Mesothelial cell of epicardium (in vitro differentiated cells): ENCODE measurements around the gene TBC1D20. TPM values are rescaled to one million over a fixed set of nuclear protein-coding genes. Genes with fewer than 3 reads are reported as not detected.

Source experiments
- DNase-seq, 2 experiments: peaks; one replicate each; pipeline ENCODE4 v3.0.0; 2021; ENCODE audit warnings: low spot score in 2 of 2; ENCODE audit not compliant: unreplicated experiment in 2 of 2
- H3K27ac Mint-ChIP-seq: 2 replicates; pipeline ENCODE4 v1.8.0; 2021; ENCODE audit warnings: mixed read lengths
- H3K27me3 Mint-ChIP-seq: 2 replicates; pipeline ENCODE4 v1.8.0; 2021; ENCODE audit warnings: low read depth, mixed read lengths
- H3K36me3 Mint-ChIP-seq: 2 replicates; pipeline ENCODE4 v1.8.0; 2021; ENCODE audit warnings: mixed read lengths
- H3K4me1 Mint-ChIP-seq: 2 replicates; pipeline ENCODE4 v1.8.0; 2021; ENCODE audit warnings: mixed read lengths
- H3K4me3 Mint-ChIP-seq: 2 replicates; pipeline ENCODE4 v1.8.0; 2021; ENCODE audit warnings: mild to moderate bottlenecking, moderate library complexity, mixed read lengths
- H3K9me3 Mint-ChIP-seq: 2 replicates; pipeline ENCODE4 v1.8.0; 2021; ENCODE audit warnings: mixed read lengths
- total RNA-seq: library from RNA; stranded (reverse); gene quantifications from 3 replicates; pipeline ENCODE4 v1.2.1, GENCODE V29; 2021
- TF ChIP-seq, protein P1 (sequence below): fragments of 200-600 bp; sonication (generic); IDR thresholded peaks from one replicate; pipeline ENCODE4 v1.5.0; 2021; ENCODE audit warnings: antibody characterized with exemption; ENCODE audit not compliant: unreplicated experiment

TBC1D20 gene
- total RNA-seq, 1 donor from 2014 or later = 34.4 TPM

- H3K27ac Mint-ChIP-seq = no peak overlapping the region
- H3K4me1 Mint-ChIP-seq = peaks cover 13% of the 10 kb centered on the region
- H3K4me3 Mint-ChIP-seq = no peak overlapping the region
- TF ChIP-seq, protein P1, sequence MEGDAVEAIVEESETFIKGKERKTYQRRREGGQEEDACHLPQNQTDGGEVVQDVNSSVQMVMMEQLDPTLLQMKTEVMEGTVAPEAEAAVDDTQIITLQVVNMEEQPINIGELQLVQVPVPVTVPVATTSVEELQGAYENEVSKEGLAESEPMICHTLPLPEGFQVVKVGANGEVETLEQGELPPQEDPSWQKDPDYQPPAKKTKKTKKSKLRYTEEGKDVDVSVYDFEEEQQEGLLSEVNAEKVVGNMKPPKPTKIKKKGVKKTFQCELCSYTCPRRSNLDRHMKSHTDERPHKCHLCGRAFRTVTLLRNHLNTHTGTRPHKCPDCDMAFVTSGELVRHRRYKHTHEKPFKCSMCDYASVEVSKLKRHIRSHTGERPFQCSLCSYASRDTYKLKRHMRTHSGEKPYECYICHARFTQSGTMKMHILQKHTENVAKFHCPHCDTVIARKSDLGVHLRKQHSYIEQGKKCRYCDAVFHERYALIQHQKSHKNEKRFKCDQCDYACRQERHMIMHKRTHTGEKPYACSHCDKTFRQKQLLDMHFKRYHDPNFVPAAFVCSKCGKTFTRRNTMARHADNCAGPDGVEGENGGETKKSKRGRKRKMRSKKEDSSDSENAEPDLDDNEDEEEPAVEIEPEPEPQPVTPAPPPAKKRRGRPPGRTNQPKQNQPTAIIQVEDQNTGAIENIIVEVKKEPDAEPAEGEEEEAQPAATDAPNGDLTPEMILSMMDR = no peak
- H3K27me3 Mint-ChIP-seq = no peaks in the 10 kb centered on the region
- peaks cover 12% of the 10 kb centered on the region for H3K9me3 Mint-ChIP-seq
- no peak for DNase-seq
- no peaks in the 10 kb centered on the region for H3K36me3 Mint-ChIP-seq
These were observed 58.2 kb downstream of the TBC1D20 start for GRCh38 chr20:404088-404487.

GRCh38 chr20:403582-403957 is 58.8 kb downstream of the TBC1D20 start:
- peaks cover 12% of the 10 kb centered on the region for H3K9me3 Mint-ChIP-seq
- no peak overlapping the region for H3K27ac Mint-ChIP-seq
- H3K27me3 Mint-ChIP-seq = no peaks in the 10 kb centered on the region
- peaks cover 10% of the 10 kb centered on the region for H3K4me1 Mint-ChIP-seq
- no peak for DNase-seq
- no peaks in the 10 kb centered on the region for H3K36me3 Mint-ChIP-seq
- H3K4me3 Mint-ChIP-seq = no peak overlapping the region
- TF ChIP-seq, protein P1 = no peak

GRCh38 chr20:402898-403581 is 59.3 kb downstream of the TBC1D20 start:
- TF ChIP-seq, protein P1 = no peak
- H3K27ac Mint-ChIP-seq = no peak overlapping the region
- peaks cover 1% of the 10 kb centered on the region for H3K36me3 Mint-ChIP-seq
- H3K4me1 Mint-ChIP-seq = peaks cover 10% of the 10 kb centered on the region
- DNase-seq = no peak
- H3K9me3 Mint-ChIP-seq = peaks cover 12% of the 10 kb centered on the region
- no peaks in the 10 kb centered on the region for H3K27me3 Mint-ChIP-seq
- no peak overlapping the region for H3K4me3 Mint-ChIP-seq

DNA sequence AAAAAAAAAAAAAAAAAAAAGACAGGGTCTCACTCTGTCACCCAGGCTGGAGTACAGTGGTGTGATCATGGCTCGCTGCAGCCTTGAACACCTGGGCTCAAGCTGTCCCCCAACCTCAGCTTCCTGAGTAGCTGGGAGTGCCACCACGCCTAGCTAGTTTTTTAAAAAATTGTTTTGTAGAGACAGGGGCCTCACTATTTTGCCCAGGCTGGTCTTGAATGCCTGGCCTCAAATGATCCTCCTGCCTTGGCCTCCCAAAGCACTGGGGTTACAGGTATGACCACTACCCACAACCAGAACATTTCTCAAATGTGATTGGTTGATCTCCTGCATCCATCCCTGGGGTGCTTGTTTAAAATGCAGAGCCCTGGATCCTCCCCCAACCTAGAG is 59.8 kb downstream of the TBC1D20 start:
- no peak for DNase-seq
- Mint-ChIP-seq H3K4me3 (no peak overlapping the region), H3K4me1 (peaks cover 10% of the 10 kb centered on the region), H3K9me3 (peaks cover 12% of the 10 kb centered on the region), H3K36me3 (peaks cover 3% of the 10 kb centered on the region), H3K27ac (no peak overlapping the region), H3K27me3 (no peaks in the 10 kb centered on the region)
- TF ChIP-seq, protein P1 = no peak

GRCh38 chr20:401682-402495 is 60.4 kb downstream of the TBC1D20 start:
- H3K36me3 Mint-ChIP-seq = peaks cover 4% of the 10 kb centered on the region
- no peak overlapping the region for H3K4me3 Mint-ChIP-seq
- no peaks in the 10 kb centered on the region for H3K27me3 Mint-ChIP-seq
- no peak overlapping the region for H3K27ac Mint-ChIP-seq
- no peak for DNase-seq
- peaks cover 4% of the 10 kb centered on the region for H3K4me1 Mint-ChIP-seq
- H3K9me3 Mint-ChIP-seq = peaks cover 12% of the 10 kb centered on the region
- TF ChIP-seq, protein P1 = no peak
